ENCODE data around the gene UNC5CL.

DNA sequence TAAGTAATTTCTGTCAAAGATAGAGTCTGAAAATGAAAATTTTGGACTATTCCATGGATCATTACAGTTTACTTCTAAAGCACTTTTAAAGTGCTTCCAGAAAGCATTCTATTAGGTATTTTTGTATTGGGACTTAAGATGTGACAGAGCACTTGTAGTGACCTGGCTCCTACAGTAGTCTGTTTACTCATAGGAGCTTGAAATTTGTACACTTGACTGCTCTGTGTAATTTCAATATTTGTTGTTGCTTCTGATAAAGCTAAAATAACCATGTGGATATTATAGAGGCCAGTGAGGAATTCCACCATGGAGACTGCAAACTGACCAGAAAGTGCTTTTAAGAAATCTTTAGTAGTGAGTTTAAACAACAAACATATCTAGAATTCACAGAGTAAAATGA, 44.1 kb upstream of the UNC5CL start:
- TF ChIP-seq, protein P1, sequence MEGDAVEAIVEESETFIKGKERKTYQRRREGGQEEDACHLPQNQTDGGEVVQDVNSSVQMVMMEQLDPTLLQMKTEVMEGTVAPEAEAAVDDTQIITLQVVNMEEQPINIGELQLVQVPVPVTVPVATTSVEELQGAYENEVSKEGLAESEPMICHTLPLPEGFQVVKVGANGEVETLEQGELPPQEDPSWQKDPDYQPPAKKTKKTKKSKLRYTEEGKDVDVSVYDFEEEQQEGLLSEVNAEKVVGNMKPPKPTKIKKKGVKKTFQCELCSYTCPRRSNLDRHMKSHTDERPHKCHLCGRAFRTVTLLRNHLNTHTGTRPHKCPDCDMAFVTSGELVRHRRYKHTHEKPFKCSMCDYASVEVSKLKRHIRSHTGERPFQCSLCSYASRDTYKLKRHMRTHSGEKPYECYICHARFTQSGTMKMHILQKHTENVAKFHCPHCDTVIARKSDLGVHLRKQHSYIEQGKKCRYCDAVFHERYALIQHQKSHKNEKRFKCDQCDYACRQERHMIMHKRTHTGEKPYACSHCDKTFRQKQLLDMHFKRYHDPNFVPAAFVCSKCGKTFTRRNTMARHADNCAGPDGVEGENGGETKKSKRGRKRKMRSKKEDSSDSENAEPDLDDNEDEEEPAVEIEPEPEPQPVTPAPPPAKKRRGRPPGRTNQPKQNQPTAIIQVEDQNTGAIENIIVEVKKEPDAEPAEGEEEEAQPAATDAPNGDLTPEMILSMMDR (IDR thresholded peaks at IDR 0.05), result no peak
- TF ChIP-seq POLR2A (IDR thresholded peaks at IDR 0.05) (no peak), EP300 (IDR thresholded peaks at IDR 0.05) (no peak), POLR2AphosphoS5 (IDR thresholded peaks at IDR 0.05) (no peak)

All from upper lobe of left lung (tissue), 4 donors.